Lower lobe of right lung (tissue), 2 donors: ENCODE data around the gene FAM181A. TPM values are rescaled to one million over a fixed set of nuclear protein-coding genes. Genes with fewer than 3 reads are reported as not detected.
A peak's percentile ranks its signal among the peaks of the same experiment; 100 is the strongest.

Source experiments
- ATAC-seq, 2 donors: fragments of 200-7000 bp; cut with Tn5 transposase; one replicate each; pipeline ENCODE4 v1.9.1; 2020 to 2022; ENCODE audit warnings: mild to moderate bottlenecking in 2 of 2, moderate library complexity in 2 of 2
- DNase-seq: peaks from one replicate; pipeline ENCODE4 v3.0.0-alpha.2; 2020
- H3K27ac ChIP-seq: fragments of 200-600 bp; one replicate; pipeline ENCODE4 v1.8.0; 2022
- H3K27me3 ChIP-seq: fragments of 200-600 bp; one replicate; pipeline ENCODE4 v1.8.0; 2022; ENCODE audit warnings: low read depth
- H3K36me3 ChIP-seq: fragments of 200-600 bp; one replicate; pipeline ENCODE4 v1.8.0; 2022; ENCODE audit warnings: mild to moderate bottlenecking
- H3K4me1 ChIP-seq: fragments of 200-600 bp; one replicate; pipeline ENCODE4 v1.8.0; 2022
- H3K4me3 ChIP-seq: fragments of 200-600 bp; one replicate; pipeline ENCODE4 v1.8.0; 2022; ENCODE audit warnings: mild to moderate bottlenecking
- H3K9me3 ChIP-seq: fragments of 200-600 bp; one replicate; pipeline ENCODE4 v1.8.0; 2022
- CTCF ChIP-seq: fragments of 200-600 bp; IDR thresholded peaks from one replicate; pipeline ENCODE4 v1.8.0; 2022; ENCODE audit warnings: antibody characterized with exemption, mild to moderate bottlenecking
- intact Hi-C: fragments of 100-400 bp; cut with DNase I; formaldehyde crosslinking; loops from one replicate; pipeline ENCODE4 v1.11.0; 2022
- total RNA-seq: library from RNA; stranded (reverse); fragmentation: NEBNext Ultra II Directional; extraction: Animal tissue kit (Norgen Biotek cat#: 25700); gene quantifications from one replicate; pipeline ENCODE4 v1.2.1, GENCODE V29; 2021
- donor health status: DM: no; HTN: yes; CAD: no; lungs with severe emphysema.

The FAM181A gene
- total RNA-seq, 1 donor from 2014 or later: 6.4 TPM

DNA sequence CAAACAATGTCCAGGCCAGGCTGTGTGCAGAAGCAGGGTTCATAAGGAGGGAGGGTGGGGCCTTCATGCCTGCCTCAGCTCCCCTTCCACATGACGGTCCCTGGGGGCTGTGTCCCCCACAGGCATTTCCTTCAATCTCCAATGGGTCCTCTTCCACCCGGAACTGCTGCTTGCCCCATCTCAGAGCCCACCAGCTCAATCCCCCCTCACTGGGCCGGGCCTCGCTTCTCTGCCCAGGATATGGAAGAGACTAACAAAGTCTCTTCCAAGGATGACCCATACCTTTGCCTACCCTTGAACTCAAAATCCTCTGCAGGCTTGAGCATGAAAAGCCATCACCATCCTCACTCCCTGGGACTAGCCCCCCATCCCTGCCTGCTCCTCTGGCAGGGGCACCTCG, 28.4 kb upstream of the FAM181A start:
- no peak for DNase-seq
- intact Hi-C loops: no loop called here
- no peak for ATAC-seq

DNA sequence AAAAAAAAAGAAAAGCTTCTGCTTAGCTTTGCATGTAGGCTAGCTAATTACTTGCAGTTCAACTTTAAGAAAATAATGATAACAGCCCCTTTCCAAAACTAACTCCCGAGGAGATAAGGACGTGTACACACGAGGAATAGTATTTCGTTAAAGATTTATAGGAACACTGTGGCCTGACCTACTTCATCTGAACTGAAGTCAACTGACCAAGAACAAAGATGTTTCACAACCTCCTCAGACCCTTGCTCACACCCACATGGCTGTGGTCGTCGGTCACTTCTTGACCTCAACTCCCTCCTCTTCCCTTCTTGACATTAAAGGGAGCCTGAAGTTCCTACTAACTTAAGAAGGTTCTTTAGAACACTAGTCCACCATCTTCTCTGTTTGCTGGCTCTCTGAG, 25.3 kb upstream of the FAM181A start:
- intact Hi-C loops: no loop called here
- Histone ChIP-seq H3K36me3 (no peaks in the 10 kb centered on the region), H3K27ac (no peak overlapping the region), H3K9me3 (no peaks in the 10 kb centered on the region), H3K4me3 (no peak overlapping the region), H3K4me1 (no peaks in the 10 kb centered on the region), H3K27me3 (peaks cover 4% of the 10 kb centered on the region)
- no peak for DNase-seq
- no peak for TF ChIP-seq CTCF
- ATAC-seq: peak; percentile 38 to 58

More for the DNA sequence above, 28.4 kb upstream of the FAM181A start:
- Histone ChIP-seq H3K36me3 (no peaks in the 10 kb centered on the region), H3K4me3 (no peak overlapping the region), H3K4me1 (no peaks in the 10 kb centered on the region), H3K9me3 (no peaks in the 10 kb centered on the region), H3K27ac (no peak overlapping the region), H3K27me3 (peaks cover 4% of the 10 kb centered on the region)
- no peak for TF ChIP-seq CTCF

GRCh38 chr14:93902619-93903307, 24.4 kb upstream of the FAM181A start:
- TF ChIP-seq CTCF: no peak

DNA sequence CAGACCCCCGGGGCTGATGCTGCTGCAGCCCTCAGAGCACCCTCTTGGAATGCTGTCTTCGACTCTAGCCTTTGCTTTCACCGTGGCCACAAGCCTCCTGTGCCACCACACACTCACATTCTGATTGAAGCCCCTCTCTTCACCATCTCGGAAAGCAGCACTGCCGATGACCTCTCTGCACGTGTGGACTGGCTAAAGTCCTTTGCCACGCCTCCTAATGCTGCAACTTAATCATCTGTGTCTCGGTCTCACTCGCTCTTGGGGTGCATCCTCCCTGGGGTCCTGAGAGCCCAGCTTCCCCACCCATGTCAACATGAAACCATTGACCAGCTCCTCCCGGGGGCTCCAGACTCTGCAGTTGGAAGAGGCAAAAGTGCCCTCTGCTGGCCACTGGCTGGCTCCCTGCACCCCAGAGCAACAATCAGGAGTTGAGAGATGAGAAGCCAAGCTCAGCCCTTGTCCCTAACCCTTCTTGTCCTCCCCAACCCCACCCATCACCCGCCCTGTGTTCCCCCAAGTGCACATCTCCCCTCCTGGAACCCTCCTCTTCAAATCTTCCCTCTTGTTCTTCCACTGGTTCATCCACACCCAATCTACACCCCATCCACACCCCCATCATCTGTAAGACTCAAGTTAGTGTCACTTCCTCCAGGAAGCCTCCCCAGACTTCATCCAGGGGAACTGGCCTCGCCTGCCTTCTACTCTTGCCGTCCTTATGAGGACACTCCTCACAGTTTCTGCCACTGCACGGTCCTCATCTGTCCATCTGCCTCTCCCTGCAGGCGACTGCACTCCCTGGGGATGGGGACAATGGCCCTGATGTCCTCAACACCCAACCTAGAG, 23.6 kb upstream of the FAM181A start:
- DNase-seq: no peak

More at GRCh38 chr14:93902619-93903307, 24.4 kb upstream of the FAM181A start:
- intact Hi-C loops: no loop called here
- no peak for ATAC-seq
- no peaks in the 10 kb centered on the region for H3K4me1 ChIP-seq
- H3K27ac ChIP-seq: no peak overlapping the region
- H3K27me3 ChIP-seq: peaks cover 4% of the 10 kb centered on the region
- no peaks in the 10 kb centered on the region for H3K36me3 ChIP-seq
- DNase-seq: no peak
- H3K4me3 ChIP-seq: no peak overlapping the region
- no peaks in the 10 kb centered on the region for H3K9me3 ChIP-seq

GRCh38 chr14:93905623-93906022, 21.5 kb upstream of the FAM181A start:
- intact Hi-C loops: no loop called here

More for the DNA sequence above, 23.6 kb upstream of the FAM181A start:
- TF ChIP-seq CTCF: peak; percentile 29
- Histone ChIP-seq H3K9me3 (no peaks in the 10 kb centered on the region), H3K4me3 (no peak overlapping the region), H3K27ac (no peak overlapping the region), H3K27me3 (peaks cover 4% of the 10 kb centered on the region), H3K4me1 (no peaks in the 10 kb centered on the region), H3K36me3 (no peaks in the 10 kb centered on the region)
- peak in 1 of 2 donors; percentile 30 for ATAC-seq
- intact Hi-C loops: no loop called here

More at GRCh38 chr14:93905623-93906022, 21.5 kb upstream of the FAM181A start:
- Histone ChIP-seq H3K27me3 (peaks cover 4% of the 10 kb centered on the region), H3K9me3 (no peaks in the 10 kb centered on the region), H3K4me1 (no peaks in the 10 kb centered on the region), H3K27ac (no peak overlapping the region), H3K4me3 (no peak overlapping the region), H3K36me3 (no peaks in the 10 kb centered on the region)
- no peak for TF ChIP-seq CTCF
- DNase-seq: no peak
- ATAC-seq: no peak
